DND-41 (cell line): ENCODE results near the gene TEX30.

Experiments
- ATAC-seq: fragments of 200-7000 bp; cut with Tn5 transposase; 3 replicates; pipeline ENCODE4 v1.9.1; 2021; ENCODE audit warnings: low read depth; ENCODE audit not compliant: insufficient read depth
- DNase-seq: peaks from one replicate; pipeline ENCODE4 v3.0.0-alpha.2; 2020
- H2AFZ ChIP-seq: 2 replicates; pipeline ENCODE4 v1.6.0; 2012; ENCODE audit warnings: low read depth, low read length
- H3K27ac ChIP-seq: 2 replicates; pipeline ENCODE4 v1.5.1; 2012; ENCODE audit warnings: low read length, inconsistent platforms
- H3K27me3 ChIP-seq: fragments of 200-600 bp; sonication (generic); 2 replicates; pipeline ENCODE4 v1.6.0; 2012; ENCODE audit warnings: low read length, mild to moderate bottlenecking, inconsistent platforms; ENCODE audit not compliant: insufficient read depth, poor library complexity
- H3K36me3 ChIP-seq: 2 replicates; pipeline ENCODE4 v1.5.1; 2012; ENCODE audit warnings: low read length, inconsistent platforms; ENCODE audit not compliant: insufficient read depth
- H3K4me1 ChIP-seq: 2 replicates; pipeline ENCODE4 v1.5.1; 2012; ENCODE audit warnings: mild to moderate bottlenecking, low read length; ENCODE audit not compliant: insufficient read depth
- H3K4me2 ChIP-seq: 2 replicates; pipeline ENCODE4 v1.6.0; 2012; ENCODE audit warnings: mild to moderate bottlenecking, moderate library complexity, low read length, inconsistent platforms; ENCODE audit not compliant: insufficient read depth
- H3K4me3 ChIP-seq, 2 experiments: fragments of 200-600 bp in 1 of 2; shearing (Covaris generic) in 1 of 2; 2 replicates each; pipeline ENCODE4 v1.5.1; 2012 to 2016; ENCODE audit warnings: inconsistent platforms in 2 of 2, low read length in 2 of 2, mild to moderate bottlenecking in 2 of 2, low read depth in 1 of 2, moderate library complexity in 1 of 2
- H3K79me2 ChIP-seq: 2 replicates; pipeline ENCODE4 v1.6.0; 2012; ENCODE audit warnings: low read length, inconsistent platforms; ENCODE audit not compliant: insufficient read depth
- H3K9ac ChIP-seq: 2 replicates; pipeline ENCODE4 v1.6.0; 2012; ENCODE audit warnings: low read depth, mild to moderate bottlenecking, inconsistent platforms, low read length, moderate library complexity
- H3K9me3 ChIP-seq: 2 replicates; pipeline ENCODE4 v1.5.1; 2012; ENCODE audit warnings: low read length, moderate library complexity, mild to moderate bottlenecking, inconsistent platforms; ENCODE audit not compliant: insufficient read depth, severe bottlenecking
- H4K20me1 ChIP-seq: 2 replicates; pipeline ENCODE4 v1.6.0; 2012; ENCODE audit warnings: low read length; ENCODE audit not compliant: insufficient read depth
- CTCF ChIP-seq: IDR thresholded peaks from 2 replicates; pipeline ENCODE4 v1.5.1; 2012; ENCODE audit warnings: borderline replicate concordance, low read length, moderate library complexity, mild to moderate bottlenecking; ENCODE audit not compliant: poor library complexity, severe bottlenecking; ENCODE audit errors: extremely low read depth
- EZH2 ChIP-seq: IDR thresholded peaks from 3 replicates; pipeline ENCODE4 v1.6.1; 2012; ENCODE audit warnings: borderline replicate concordance, low read depth, mild to moderate bottlenecking, moderate library complexity, low read length, inconsistent platforms; ENCODE audit not compliant: severe bottlenecking

The TEX30 gene

GRCh38 chr13:102816708-102817107 lies 43.1 kb upstream of the TEX30 start:
- Histone ChIP-seq H3K9me3 (peaks cover 3% of the 10 kb centered on the region), H3K4me1 (peaks cover 28% of the 10 kb centered on the region), H3K9ac (no peak overlapping the region), H2AFZ (no peak overlapping the region), H3K4me3 (no peak overlapping the region), H3K27ac (no peak overlapping the region), H3K36me3 (peaks cover 38% of the 10 kb centered on the region), H3K79me2 (peaks cover 23% of the 10 kb centered on the region), H4K20me1 (no peaks in the 10 kb centered on the region), H3K27me3 (no peaks in the 10 kb centered on the region), H3K4me2 (no peak overlapping the region)
- no peak for ATAC-seq
- TF ChIP-seq CTCF (no peak), EZH2 (no peak)
- no peak for DNase-seq

- Histone ChIP-seq H3K27me3 (no peaks in the 10 kb centered on the region), H3K9ac (no peak overlapping the region), H3K4me2 (no peak overlapping the region), H3K36me3 (peaks cover 37% of the 10 kb centered on the region), H3K9me3 (peaks cover 4% of the 10 kb centered on the region), H2AFZ (no peak overlapping the region), H3K79me2 (peaks cover 28% of the 10 kb centered on the region), H3K4me1 (peaks cover 32% of the 10 kb centered on the region), H3K4me3 (no peak overlapping the region), H4K20me1 (no peaks in the 10 kb centered on the region), H3K27ac (no peak overlapping the region)
- TF ChIP-seq CTCF (no peak), EZH2 (no peak)
- ATAC-seq (no peak), DNase-seq (no peak)
Measured at GRCh38 chr13:102815788-102816187, 42.2 kb upstream of the TEX30 start.

GRCh38 chr13:102814793-102815192 lies 41.2 kb upstream of the TEX30 start:
- no peak for ATAC-seq
- peaks cover 34% of the 10 kb centered on the region for H3K36me3 ChIP-seq
- no peak for TF ChIP-seq CTCF
- no peak for TF ChIP-seq EZH2

GRCh38 chr13:102814025-102814607 lies 40.5 kb upstream of the TEX30 start:
- no peaks in the 10 kb centered on the region for H3K27me3 ChIP-seq
- H2AFZ ChIP-seq = no peak overlapping the region
- peaks cover 30% of the 10 kb centered on the region for H3K79me2 ChIP-seq
- no peak for TF ChIP-seq EZH2
- no peak for TF ChIP-seq CTCF
- peak overlapping the region; percentile 13 for H3K27ac ChIP-seq
- DNase-seq (peak; percentile 67), ATAC-seq (peak; percentile 80)
- no peaks in the 10 kb centered on the region for H4K20me1 ChIP-seq
- peaks cover 32% of the 10 kb centered on the region for H3K36me3 ChIP-seq
- H3K4me1 ChIP-seq = peaks cover 32% of the 10 kb centered on the region
- peak overlapping the region; percentile 41 for H3K4me2 ChIP-seq
- H3K9ac ChIP-seq = no peak overlapping the region
- H3K4me3 ChIP-seq = no peak overlapping the region
- H3K9me3 ChIP-seq = peaks cover 4% of the 10 kb centered on the region

More at GRCh38 chr13:102814793-102815192, 41.2 kb upstream of the TEX30 start:
- Histone ChIP-seq H3K4me1 (peaks cover 32% of the 10 kb centered on the region), H3K27me3 (no peaks in the 10 kb centered on the region), H4K20me1 (no peaks in the 10 kb centered on the region), H3K9me3 (peaks cover 4% of the 10 kb centered on the region), H3K9ac (no peak overlapping the region), H3K4me3 (no peak overlapping the region), H3K4me2 (no peak overlapping the region), H3K79me2 (peaks cover 30% of the 10 kb centered on the region), H3K27ac (no peak overlapping the region), H2AFZ (no peak overlapping the region)
- no peak for DNase-seq
